Activated CD8-positive, alpha-beta memory T cell treated with anti-CD3 and anti-CD28 coated beads, Interleukin-2, amount 10 ng/mL, durations not matched to agents 7 days and 5 days (primary cell): ENCODE measurements around the gene EHD1. TPM values are rescaled to one million over a fixed set of nuclear protein-coding genes. Genes with fewer than 3 reads are reported as not detected.
A peak's percentile ranks its signal among the peaks of the same experiment; 100 is the strongest.

Experiments
- ATAC-seq: fragments of 150-1000 bp; cut with Tn5 transposase; one replicate; pipeline ENCODE4 v1.10.0; 2021; ENCODE audit warnings: moderate library complexity
- CTCF ChIA-PET: fragments of 350-600 bp; sonication (Branson Sonifier 250); formaldehyde crosslinking; loops from one replicate; lab custom pipeline; 2021; ENCODE audit warnings: antibody characterized with exemption; lab: Charles Lee
- DNase-seq: peaks from one replicate; pipeline ENCODE4 v3.0.0-alpha.2; 2020
- H3K27ac Mint-ChIP-seq: one replicate; pipeline ENCODE4 v1.8.0; 2021; ENCODE audit warnings: mild to moderate bottlenecking, mixed read lengths
- H3K27me3 Mint-ChIP-seq: one replicate; pipeline ENCODE4 v1.8.0; 2021; ENCODE audit warnings: mixed read lengths
- H3K36me3 Mint-ChIP-seq: one replicate; pipeline ENCODE4 v1.8.0; 2021; ENCODE audit warnings: mild to moderate bottlenecking, mixed read lengths
- H3K4me1 Mint-ChIP-seq: one replicate; pipeline ENCODE4 v1.8.0; 2021; ENCODE audit warnings: mixed read lengths
- H3K4me3 Mint-ChIP-seq: one replicate; pipeline ENCODE4 v1.8.0; 2021; ENCODE audit warnings: mild to moderate bottlenecking, moderate library complexity, mixed read lengths
- H3K9me3 Mint-ChIP-seq: one replicate; pipeline ENCODE4 v1.8.0; 2022; ENCODE audit warnings: low read depth, mixed read lengths
- microRNA-seq: library from miRNA; unstranded; fragments of <30 nt; microRNA quantifications from one replicate; pipeline ENCODE4 v1.2.0, GENCODE V29; 2022
- total RNA-seq, 2 experiments: library from RNA; stranded (reverse); gene quantifications; one replicate each; pipeline ENCODE4 v1.2.3, GENCODE V29; 2021

The EHD1 gene
- total RNA-seq, 2 experiments from 2014 or later, result 149 to 155 TPM

- Mint-ChIP-seq H3K36me3 (peaks cover under 1% of the 10 kb centered on the region), H3K27me3 (no peaks in the 10 kb centered on the region), H3K4me3 (peak overlapping the region; percentile 80), H3K9me3 (no peaks in the 10 kb centered on the region), H3K4me1 (peaks cover 19% of the 10 kb centered on the region), H3K27ac (peak overlapping the region; percentile 81)
- DNase-seq (no peak), ATAC-seq (no peak)
- CTCF ChIA-PET, result interaction anchor here (1.3 to 2.0 kb wide), 3 partner anchors 9 to 61 kb away, joined by 4 to 5 read pairs (median 5); partner anchors contain the start of gene SF1
Observed at GRCh38 chr11:64803846-64804345, 74.5 kb downstream of the EHD1 start.

GRCh38 chr11:64803158-64803845 lies 75.1 kb downstream of the EHD1 start, which contains the start of gene MAP4K2:
TSS of gene MAP4K2 (minus strand) at chr11:64803214. CDS start at chr11:64803149, 65 bp downstream.
- peaks cover 3% of the 10 kb centered on the region for H3K36me3 Mint-ChIP-seq
- H3K9me3 Mint-ChIP-seq, result no peaks in the 10 kb centered on the region
- ATAC-seq (peak; percentile 92), DNase-seq (peak; percentile 87)
- peak within 1 kb of the TSS; percentile 81 for H3K27ac Mint-ChIP-seq
- peak within 1 kb of the TSS; percentile 80 for H3K4me3 Mint-ChIP-seq
- peaks cover 18% of the 10 kb centered on the region for H3K4me1 Mint-ChIP-seq
- H3K27me3 Mint-ChIP-seq, result no peaks in the 10 kb centered on the region
- CTCF ChIA-PET, result interaction anchor here (0.8 to 2.0 kb wide), 5 partner anchors 8 to 60 kb away, joined by 4 to 5 read pairs (median 4); partner anchors contain the start of genes MEN1 and SF1

- ATAC-seq (no peak), DNase-seq (peak; percentile 55)
- peaks cover 3% of the 10 kb centered on the region for H3K36me3 Mint-ChIP-seq
- peak overlapping the region; percentile 73 for H3K27ac Mint-ChIP-seq
- peaks cover 16% of the 10 kb centered on the region for H3K4me1 Mint-ChIP-seq
- H3K4me3 Mint-ChIP-seq, result peak overlapping the region; percentile 80
- H3K27me3 Mint-ChIP-seq, result no peaks in the 10 kb centered on the region
- H3K9me3 Mint-ChIP-seq, result no peaks in the 10 kb centered on the region
- CTCF ChIA-PET, result interaction anchor here (0.8 to 2.0 kb wide), 3 partner anchors 8 to 59 kb away, joined by 4 to 5 read pairs (median 4); partner anchors contain the start of gene MEN1
Observed at GRCh38 chr11:64802370-64803157, 75.9 kb downstream of the EHD1 start.

Small RNA genes lying within 50 kb of the gene (microRNA-seq; reads per million reads assigned to microRNA genes)
- not detected for gene MIR6749
- not detected for gene MIR6750

Other genes starting within 250 kb of the EHD1 start
- under 1 TPM; 0.23 to 0.40 TPM for gene NRXN2, start 155.4 kb downstream of the EHD1 start, total RNA-seq
- 100 to 1,000 TPM in 1 of 2 experiments, 10 to 100 TPM in 1; 77.3 to 123 TPM for gene RASGRP2, start 134.5 kb downstream of the EHD1 start, total RNA-seq
- 1 to 10 TPM; 2.0 to 3.2 TPM for gene PYGM, start 118.6 kb downstream of the EHD1 start, total RNA-seq
- gene SF1, start 100.1 kb downstream of the EHD1 start, total RNA-seq, result 100 to 1,000 TPM; 442 to 462 TPM
- gene MAP4K2, start 75.4 kb downstream of the EHD1 start, total RNA-seq, result 10 to 100 TPM; 61.1 to 65.0 TPM
- 10 to 100 TPM; 31.2 to 42.1 TPM for gene MEN1, start 68.1 kb downstream of the EHD1 start, total RNA-seq
- under 1 TPM; 0.50 to 0.61 TPM for gene CDC42BPG, start 34.0 kb downstream of the EHD1 start, total RNA-seq
- gene ATG2A, start 38.6 kb upstream of the EHD1 start, total RNA-seq, result 10 to 100 TPM; 27.3 to 27.9 TPM
- gene PPP2R5B, start 46.1 kb upstream of the EHD1 start, total RNA-seq, result 10 to 100 TPM; 11.7 to 12.3 TPM
- not detected for gene GPHA2, start 57.3 kb upstream of the EHD1 start, total RNA-seq
- gene MAJIN, start 93.5 kb upstream of the EHD1 start, total RNA-seq, result not detected
- under 1 TPM; 0.33 to 0.67 TPM for gene BATF2, start 118.3 kb upstream of the EHD1 start, total RNA-seq
- 10 to 100 TPM; 74.1 to 86.9 TPM for gene ARL2, start 135.5 kb upstream of the EHD1 start, total RNA-seq
- 10 to 100 TPM; 18.9 to 29.2 TPM for gene SNX15, start 148.8 kb upstream of the EHD1 start, total RNA-seq
- 10 to 100 TPM; 24.3 to 27.2 TPM for gene SAC3D1, start 162.6 kb upstream of the EHD1 start, total RNA-seq
- 10 to 100 TPM; 14.8 to 15.3 TPM for gene NAALADL1, start 179.9 kb upstream of the EHD1 start, total RNA-seq
- gene CDCA5, start 205.4 kb upstream of the EHD1 start, total RNA-seq, result 100 to 1,000 TPM; 128 to 147 TPM
- gene ZFPL1, start 205.6 kb upstream of the EHD1 start, total RNA-seq, result 10 to 100 TPM; 28.3 to 32.4 TPM
- gene VPS51, start 217.6 kb upstream of the EHD1 start, total RNA-seq, result 100 to 1,000 TPM; 104 to 116 TPM
- 10 to 100 TPM; 21.0 to 26.2 TPM for gene TM7SF2, start 233.3 kb upstream of the EHD1 start, total RNA-seq
- gene ZNHIT2, start 239.1 kb upstream of the EHD1 start, total RNA-seq, result 10 to 100 TPM; 10.5 to 13.5 TPM
- gene FAU, start 243.5 kb upstream of the EHD1 start, total RNA-seq, result 100 to 1,000 TPM; 899 to 972 TPM
- 10 to 100 TPM; 42.0 to 61.7 TPM for gene MRPL49, start 243.7 kb upstream of the EHD1 start, total RNA-seq